Measurements from ENCODE around the gene AGBL3. TPM values are rescaled to one million over a fixed set of nuclear protein-coding genes. Genes with fewer than 3 reads are reported as not detected.
"Not testable (repeated sequence)": the region's sequence is repeated elsewhere in the genome, so short reads cannot be mapped to it uniquely, and the experiment has no call there.

The AGBL3 gene
- total and polyA plus RNA-seq, 2 of the 8 experiments (the other 6 are each of a cell fraction or from before 2014, with no cell fraction given), result 1.1 to 1.9 TPM

DNA sequence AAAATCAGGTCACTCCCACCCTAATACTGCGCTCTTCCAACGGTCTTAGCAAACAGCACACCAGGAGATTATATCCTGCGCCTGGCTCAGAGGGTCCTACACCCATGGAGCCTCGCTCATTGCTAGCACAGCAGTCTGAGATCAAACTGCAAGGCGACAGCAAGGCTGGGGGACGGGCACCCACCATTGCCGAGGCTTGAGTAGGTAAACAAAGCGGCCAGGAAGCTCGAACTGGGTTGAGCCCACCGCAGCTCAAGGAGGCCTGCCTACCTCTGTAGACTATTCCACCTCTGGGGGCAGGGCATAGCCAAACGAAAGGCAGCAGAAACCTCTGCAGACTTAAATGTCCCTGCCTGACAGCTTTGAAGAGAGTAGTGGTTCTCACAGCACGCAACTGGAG lies 80.7 kb downstream of the AGBL3 start:
- H2BK120ac ChIP-seq (replicated peaks; ENCODE audit: low read depth, low read length); H4K5ac ChIP-seq (ENCODE audit: insufficient read length, low read depth, low read length); DNase-seq (ENCODE audit: low read depth in 1 of 2, low spot score in 2 of 2); H3K27ac ChIP-seq (ENCODE audit: low read depth, low read length); H2AK5ac ChIP-seq (ENCODE audit: low read depth, low read length); H2BK15ac ChIP-seq (ENCODE audit: low read length); H3K9ac ChIP-seq (replicated peaks in 1 of 4; ENCODE audit: extremely low read depth in 1 of 4, low read depth in 3 of 4, low read length in 3 of 4); POLR2A ChIA-PET (ENCODE audit: partially characterized antibody); H3K27me3 ChIP-seq (replicated peaks in 1 of 4; ENCODE audit: control insufficient read depth in 3 of 4, extremely low read depth in 1 of 4, insufficient read depth in 3 of 4, low read length in 3 of 4); H2BK20ac ChIP-seq (ENCODE audit: low read length); H2AFZ ChIP-seq (ENCODE audit: low read length); H3K56ac ChIP-seq (replicated peaks; ENCODE audit: insufficient read length, low read depth, low read length); H2BK12ac ChIP-seq (ENCODE audit: low read depth, low read length); H3K18ac ChIP-seq (ENCODE audit: extremely low read depth, low read length); H3K4me3 ChIP-seq (ENCODE audit: extremely low read depth in 1 of 4, insufficient read depth in 2 of 4, low read depth in 3 of 4, low read length in 4 of 4); H3K79me1 ChIP-seq (ENCODE audit: low read depth, low read length); H3K23ac ChIP-seq (ENCODE audit: insufficient read length); H3K4me1 ChIP-seq (replicated peaks in 1 of 4; ENCODE audit: control insufficient read depth in 3 of 4, insufficient read depth in 4 of 4, low read length in 3 of 4); H4K91ac ChIP-seq (replicated peaks; ENCODE audit: insufficient read length, low read length); H3K36me3 ChIP-seq (ENCODE audit: control insufficient read depth in 2 of 4, insufficient read depth in 4 of 4, low read length in 3 of 4); CTCF ChIA-PET (ENCODE audit: partially characterized antibody); H3K79me2 ChIP-seq (ENCODE audit: control insufficient read depth in 1 of 2, insufficient read depth in 2 of 2, low read length in 2 of 2); H2BK5ac ChIP-seq (ENCODE audit: low read depth, low read length); H3K23me2 ChIP-seq (ENCODE audit: low read depth, low read length); H3K14ac ChIP-seq (ENCODE audit: insufficient read length); H3K4me2 ChIP-seq (ENCODE audit: insufficient read depth in 1 of 2, low read depth in 2 of 2, low read length in 2 of 2); H4K20me1 ChIP-seq (replicated peaks in 1 of 2; ENCODE audit: control insufficient read depth in 1 of 2, insufficient read depth in 2 of 2, low read length in 2 of 2); H4K8ac ChIP-seq (ENCODE audit: extremely low read depth, insufficient read depth, low read length); H3K4ac ChIP-seq (replicated peaks; ENCODE audit: insufficient read length, low read depth, low read length); FAIRE-seq: not testable (repeated sequence)
- H3K9me3 ChIP-seq (ENCODE audit: insufficient read depth in 2 of 2, low read depth in 1 of 2, low read length in 1 of 2), result peaks cover 8 to 12% of the 10 kb centered on the region in 2 experiments; a peak in 2 of 4 replicates
- WGBS, 2 experiments (ENCODE audit: extremely low coverage in 1 of 2, insufficient coverage in 1 of 2, insufficient read length in 1 of 2, insufficient replicate concordance in 2 of 2, low coverage in 1 of 2, low lambda C conversion rate in 2 of 2, missing lambda C conversion rate in 1 of 2), result 98% methylated on average over 9 of the region's 12 CpGs; no CpG with 5 or more reads in 1 of the 2 experiments

Measured in H1 (cell line).